Dendritic cell treated with granulocyte-macrophage colony-stimulating factor and Interleukin-4, amounts not matched to agents 40 ng/mL and 50 ng/mL, for 4 days (primary cell): ENCODE data around the gene RNU7-1.

Experiments used
- H3K27ac Mint-ChIP-seq: one replicate; pipeline ENCODE4 v1.8.0; 2022; ENCODE audit warnings: mild to moderate bottlenecking, mixed read lengths
- H3K27me3 Mint-ChIP-seq: one replicate; pipeline ENCODE4 v1.8.0; 2022; ENCODE audit warnings: mild to moderate bottlenecking, mixed read lengths
- H3K36me3 Mint-ChIP-seq: one replicate; pipeline ENCODE4 v1.8.0; 2022; ENCODE audit warnings: low read depth, mixed read lengths
- H3K4me1 Mint-ChIP-seq: one replicate; pipeline ENCODE4 v1.8.0; 2022; ENCODE audit warnings: low read depth, mixed read lengths
- H3K4me3 Mint-ChIP-seq: one replicate; pipeline ENCODE4 v1.8.0; 2022; ENCODE audit warnings: mild to moderate bottlenecking, moderate library complexity, mixed read lengths
- H3K9me3 Mint-ChIP-seq: one replicate; pipeline ENCODE4 v1.8.0; 2022; ENCODE audit warnings: mixed read lengths
- intact Hi-C: fragments of 100-400 bp; cut with micrococcal nuclease; formaldehyde crosslinking; loops from one replicate; pipeline ENCODE4 v1.15.0; 2022

Gene RNU7-1

GRCh38 chr12:6965026-6965661 lies 21.5 kb downstream of the RNU7-1 start:
- peaks cover 72% of the 10 kb centered on the region for H3K36me3 Mint-ChIP-seq
- no peaks in the 10 kb centered on the region for H3K27me3 Mint-ChIP-seq
- no peak overlapping the region for H3K4me3 Mint-ChIP-seq
- peak overlapping the region; percentile 93 for H3K27ac Mint-ChIP-seq
- H3K9me3 Mint-ChIP-seq: no peaks in the 10 kb centered on the region
- H3K4me1 Mint-ChIP-seq: peaks cover 79% of the 10 kb centered on the region
- intact Hi-C loops: loop anchor here (1.0 kb wide), 2 partner anchors 21 to 53 kb away; partner anchors contain the start of genes C12orf57 and LPCAT3

GRCh38 chr12:6965714-6966113 lies 22.1 kb downstream of the RNU7-1 start:
- H3K36me3 Mint-ChIP-seq: peaks cover 72% of the 10 kb centered on the region
- H3K9me3 Mint-ChIP-seq: no peaks in the 10 kb centered on the region
- peak overlapping the region; percentile 93 for H3K27ac Mint-ChIP-seq
- peaks cover 73% of the 10 kb centered on the region for H3K4me1 Mint-ChIP-seq
- no peak overlapping the region for H3K4me3 Mint-ChIP-seq
- intact Hi-C loops: loop anchor here (1.0 kb wide), 2 partner anchors 21 to 53 kb away; partner anchors contain the start of genes C12orf57 and LPCAT3
- H3K27me3 Mint-ChIP-seq: no peaks in the 10 kb centered on the region

GRCh38 chr12:6966351-6966750 lies 22.7 kb downstream of the RNU7-1 start:
- Mint-ChIP-seq H3K9me3 (no peaks in the 10 kb centered on the region), H3K36me3 (peaks cover 70% of the 10 kb centered on the region), H3K4me1 (peaks cover 67% of the 10 kb centered on the region), H3K27ac (no peak overlapping the region), H3K27me3 (no peaks in the 10 kb centered on the region), H3K4me3 (no peak overlapping the region)
- intact Hi-C loops: no loop called here

- Mint-ChIP-seq H3K9me3 (no peaks in the 10 kb centered on the region), H3K4me1 (peaks cover 64% of the 10 kb centered on the region), H3K4me3 (no peak overlapping the region), H3K36me3 (peaks cover 67% of the 10 kb centered on the region), H3K27me3 (no peaks in the 10 kb centered on the region), H3K27ac (no peak overlapping the region)
- intact Hi-C loops: no loop called here
These were observed 24.1 kb downstream of the RNU7-1 start for GRCh38 chr12:6967651-6968100.

- intact Hi-C loops: no loop called here
- Mint-ChIP-seq H3K4me1 (peaks cover 64% of the 10 kb centered on the region), H3K36me3 (peaks cover 74% of the 10 kb centered on the region), H3K4me3 (no peak overlapping the region), H3K27me3 (no peaks in the 10 kb centered on the region), H3K27ac (peak overlapping the region; percentile 87), H3K9me3 (no peaks in the 10 kb centered on the region)
These were observed 24.8 kb downstream of the RNU7-1 start for GRCh38 chr12:6968426-6968825.

- H3K27ac Mint-ChIP-seq: peak overlapping the region; percentile 87
- H3K4me1 Mint-ChIP-seq: peaks cover 50% of the 10 kb centered on the region
- H3K36me3 Mint-ChIP-seq: peaks cover 86% of the 10 kb centered on the region
- H3K4me3 Mint-ChIP-seq: peak overlapping the region; percentile 100
- no peaks in the 10 kb centered on the region for H3K27me3 Mint-ChIP-seq
- H3K9me3 Mint-ChIP-seq: no peaks in the 10 kb centered on the region
- intact Hi-C loops: loop anchor here (1.0 kb wide), 1 partner anchor 48 kb away; the partner anchor contains the start of gene LPCAT3
These were observed 26.5 kb downstream of the RNU7-1 start for GRCh38 chr12:6970096-6970527.

- peaks cover 86% of the 10 kb centered on the region for H3K36me3 Mint-ChIP-seq
- H3K9me3 Mint-ChIP-seq: no peaks in the 10 kb centered on the region
- intact Hi-C loops: no loop called here
- H3K27me3 Mint-ChIP-seq: no peaks in the 10 kb centered on the region
- H3K4me1 Mint-ChIP-seq: peaks cover 38% of the 10 kb centered on the region
- H3K4me3 Mint-ChIP-seq: no peak overlapping the region
- no peak overlapping the region for H3K27ac Mint-ChIP-seq
These were observed 30.6 kb downstream of the RNU7-1 start for GRCh38 chr12:6974180-6974579.

GRCh38 chr12:6975297-6976032 lies 31.8 kb downstream of the RNU7-1 start:
- Mint-ChIP-seq H3K4me3 (no peak overlapping the region), H3K27me3 (no peaks in the 10 kb centered on the region), H3K9me3 (no peaks in the 10 kb centered on the region), H3K27ac (no peak overlapping the region), H3K36me3 (peaks cover 88% of the 10 kb centered on the region), H3K4me1 (peaks cover 29% of the 10 kb centered on the region)
- intact Hi-C loops: no loop called here

- Mint-ChIP-seq H3K4me1 (peaks cover 19% of the 10 kb centered on the region), H3K9me3 (no peaks in the 10 kb centered on the region), H3K27ac (no peak overlapping the region), H3K36me3 (peaks cover 100% of the 10 kb centered on the region), H3K4me3 (no peak overlapping the region), H3K27me3 (no peaks in the 10 kb centered on the region)
- intact Hi-C loops: no loop called here
These were observed 34.0 kb downstream of the RNU7-1 start for GRCh38 chr12:6977653-6978052.

GRCh38 chr12:6978188-6978587 lies 34.6 kb downstream of the RNU7-1 start:
- intact Hi-C loops: no loop called here
- Mint-ChIP-seq H3K27me3 (no peaks in the 10 kb centered on the region), H3K4me1 (peaks cover 13% of the 10 kb centered on the region), H3K4me3 (no peak overlapping the region), H3K9me3 (no peaks in the 10 kb centered on the region), H3K27ac (no peak overlapping the region), H3K36me3 (peaks cover 100% of the 10 kb centered on the region)

- Mint-ChIP-seq H3K4me1 (peaks cover 9% of the 10 kb centered on the region), H3K4me3 (no peak overlapping the region), H3K36me3 (peaks cover 100% of the 10 kb centered on the region), H3K9me3 (no peaks in the 10 kb centered on the region), H3K27me3 (no peaks in the 10 kb centered on the region), H3K27ac (no peak overlapping the region)
- intact Hi-C loops: no loop called here
These were observed 35.0 kb downstream of the RNU7-1 start for GRCh38 chr12:6978611-6979011.

- H3K4me1 Mint-ChIP-seq: peaks cover 9% of the 10 kb centered on the region
- H3K27ac Mint-ChIP-seq: no peak overlapping the region
- intact Hi-C loops: no loop called here
- H3K9me3 Mint-ChIP-seq: no peaks in the 10 kb centered on the region
- no peak overlapping the region for H3K4me3 Mint-ChIP-seq
- H3K36me3 Mint-ChIP-seq: peaks cover 97% of the 10 kb centered on the region
- H3K27me3 Mint-ChIP-seq: no peaks in the 10 kb centered on the region
These were observed 35.4 kb downstream of the RNU7-1 start for GRCh38 chr12:6979021-6979420.

GRCh38 chr12:6979453-6979852 lies 35.8 kb downstream of the RNU7-1 start:
- Mint-ChIP-seq H3K27ac (no peak overlapping the region), H3K27me3 (no peaks in the 10 kb centered on the region), H3K4me1 (peaks cover 9% of the 10 kb centered on the region), H3K36me3 (peaks cover 93% of the 10 kb centered on the region), H3K9me3 (no peaks in the 10 kb centered on the region), H3K4me3 (no peak overlapping the region)
- intact Hi-C loops: no loop called here

- H3K4me3 Mint-ChIP-seq: no peak overlapping the region
- intact Hi-C loops: no loop called here
- H3K36me3 Mint-ChIP-seq: peaks cover 87% of the 10 kb centered on the region
- no peaks in the 10 kb centered on the region for H3K27me3 Mint-ChIP-seq
- peaks cover 9% of the 10 kb centered on the region for H3K4me1 Mint-ChIP-seq
- H3K9me3 Mint-ChIP-seq: no peaks in the 10 kb centered on the region
- H3K27ac Mint-ChIP-seq: no peak overlapping the region
These were observed 36.5 kb downstream of the RNU7-1 start for GRCh38 chr12:6980075-6980474.
